ENCODE data around the gene CISD3.

DNA sequence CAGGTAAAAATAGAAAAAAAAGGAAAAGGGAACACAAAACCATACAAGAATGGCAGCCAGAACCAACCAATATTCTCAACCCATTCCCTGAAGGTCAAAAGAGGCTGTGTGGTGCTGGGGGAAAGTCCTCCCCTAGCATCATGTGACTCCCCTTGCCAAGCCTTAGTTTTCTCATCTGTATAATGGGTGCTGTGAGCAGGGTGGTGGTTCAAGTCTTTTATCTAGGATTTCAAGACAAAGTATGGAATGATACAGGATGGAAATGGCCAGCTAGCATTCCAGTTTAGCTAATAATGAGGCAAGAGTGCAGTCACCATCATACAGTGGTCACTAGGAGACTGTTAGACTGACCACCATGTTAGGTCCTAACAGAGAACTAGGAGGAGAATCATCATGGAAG lies 43.1 kb downstream of the CISD3 start:
- TF ChIP-seq, protein P1, sequence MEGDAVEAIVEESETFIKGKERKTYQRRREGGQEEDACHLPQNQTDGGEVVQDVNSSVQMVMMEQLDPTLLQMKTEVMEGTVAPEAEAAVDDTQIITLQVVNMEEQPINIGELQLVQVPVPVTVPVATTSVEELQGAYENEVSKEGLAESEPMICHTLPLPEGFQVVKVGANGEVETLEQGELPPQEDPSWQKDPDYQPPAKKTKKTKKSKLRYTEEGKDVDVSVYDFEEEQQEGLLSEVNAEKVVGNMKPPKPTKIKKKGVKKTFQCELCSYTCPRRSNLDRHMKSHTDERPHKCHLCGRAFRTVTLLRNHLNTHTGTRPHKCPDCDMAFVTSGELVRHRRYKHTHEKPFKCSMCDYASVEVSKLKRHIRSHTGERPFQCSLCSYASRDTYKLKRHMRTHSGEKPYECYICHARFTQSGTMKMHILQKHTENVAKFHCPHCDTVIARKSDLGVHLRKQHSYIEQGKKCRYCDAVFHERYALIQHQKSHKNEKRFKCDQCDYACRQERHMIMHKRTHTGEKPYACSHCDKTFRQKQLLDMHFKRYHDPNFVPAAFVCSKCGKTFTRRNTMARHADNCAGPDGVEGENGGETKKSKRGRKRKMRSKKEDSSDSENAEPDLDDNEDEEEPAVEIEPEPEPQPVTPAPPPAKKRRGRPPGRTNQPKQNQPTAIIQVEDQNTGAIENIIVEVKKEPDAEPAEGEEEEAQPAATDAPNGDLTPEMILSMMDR (IDR thresholded peaks at IDR 0.05; ENCODE audit: low read depth, low read length, missing input control) = no peak
- TF ChIP-seq TAF1 (conservative IDR thresholded peaks at IDR 0.05) = no peak
- TF ChIP-seq, protein P2, sequence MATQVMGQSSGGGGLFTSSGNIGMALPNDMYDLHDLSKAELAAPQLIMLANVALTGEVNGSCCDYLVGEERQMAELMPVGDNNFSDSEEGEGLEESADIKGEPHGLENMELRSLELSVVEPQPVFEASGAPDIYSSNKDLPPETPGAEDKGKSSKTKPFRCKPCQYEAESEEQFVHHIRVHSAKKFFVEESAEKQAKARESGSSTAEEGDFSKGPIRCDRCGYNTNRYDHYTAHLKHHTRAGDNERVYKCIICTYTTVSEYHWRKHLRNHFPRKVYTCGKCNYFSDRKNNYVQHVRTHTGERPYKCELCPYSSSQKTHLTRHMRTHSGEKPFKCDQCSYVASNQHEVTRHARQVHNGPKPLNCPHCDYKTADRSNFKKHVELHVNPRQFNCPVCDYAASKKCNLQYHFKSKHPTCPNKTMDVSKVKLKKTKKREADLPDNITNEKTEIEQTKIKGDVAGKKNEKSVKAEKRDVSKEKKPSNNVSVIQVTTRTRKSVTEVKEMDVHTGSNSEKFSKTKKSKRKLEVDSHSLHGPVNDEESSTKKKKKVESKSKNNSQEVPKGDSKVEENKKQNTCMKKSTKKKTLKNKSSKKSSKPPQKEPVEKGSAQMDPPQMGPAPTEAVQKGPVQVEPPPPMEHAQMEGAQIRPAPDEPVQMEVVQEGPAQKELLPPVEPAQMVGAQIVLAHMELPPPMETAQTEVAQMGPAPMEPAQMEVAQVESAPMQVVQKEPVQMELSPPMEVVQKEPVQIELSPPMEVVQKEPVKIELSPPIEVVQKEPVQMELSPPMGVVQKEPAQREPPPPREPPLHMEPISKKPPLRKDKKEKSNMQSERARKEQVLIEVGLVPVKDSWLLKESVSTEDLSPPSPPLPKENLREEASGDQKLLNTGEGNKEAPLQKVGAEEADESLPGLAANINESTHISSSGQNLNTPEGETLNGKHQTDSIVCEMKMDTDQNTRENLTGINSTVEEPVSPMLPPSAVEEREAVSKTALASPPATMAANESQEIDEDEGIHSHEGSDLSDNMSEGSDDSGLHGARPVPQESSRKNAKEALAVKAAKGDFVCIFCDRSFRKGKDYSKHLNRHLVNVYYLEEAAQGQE (IDR thresholded peaks at IDR 0.05) = no peak
- TF ChIP-seq, protein P3, sequence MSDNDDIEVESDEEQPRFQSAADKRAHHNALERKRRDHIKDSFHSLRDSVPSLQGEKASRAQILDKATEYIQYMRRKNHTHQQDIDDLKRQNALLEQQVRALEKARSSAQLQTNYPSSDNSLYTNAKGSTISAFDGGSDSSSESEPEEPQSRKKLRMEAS (IDR thresholded peaks at IDR 0.05) = no peak
- no peak for TF ChIP-seq YY1 (IDR thresholded peaks at IDR 0.05)
- TF ChIP-seq GABPA (IDR thresholded peaks at IDR 0.05 in 1 of 2, conservative IDR thresholded peaks at IDR 0.05 in 1 of 2) = no peak
- no peak for TF ChIP-seq RAD21 (IDR thresholded peaks at IDR 0.05)
- TF ChIP-seq JUND (IDR thresholded peaks at IDR 0.05) = no peak
- TF ChIP-seq EGR1 (IDR thresholded peaks at IDR 0.05; ENCODE audit: low read depth in 2 of 2) = no peak
- TF ChIP-seq, protein P4, sequence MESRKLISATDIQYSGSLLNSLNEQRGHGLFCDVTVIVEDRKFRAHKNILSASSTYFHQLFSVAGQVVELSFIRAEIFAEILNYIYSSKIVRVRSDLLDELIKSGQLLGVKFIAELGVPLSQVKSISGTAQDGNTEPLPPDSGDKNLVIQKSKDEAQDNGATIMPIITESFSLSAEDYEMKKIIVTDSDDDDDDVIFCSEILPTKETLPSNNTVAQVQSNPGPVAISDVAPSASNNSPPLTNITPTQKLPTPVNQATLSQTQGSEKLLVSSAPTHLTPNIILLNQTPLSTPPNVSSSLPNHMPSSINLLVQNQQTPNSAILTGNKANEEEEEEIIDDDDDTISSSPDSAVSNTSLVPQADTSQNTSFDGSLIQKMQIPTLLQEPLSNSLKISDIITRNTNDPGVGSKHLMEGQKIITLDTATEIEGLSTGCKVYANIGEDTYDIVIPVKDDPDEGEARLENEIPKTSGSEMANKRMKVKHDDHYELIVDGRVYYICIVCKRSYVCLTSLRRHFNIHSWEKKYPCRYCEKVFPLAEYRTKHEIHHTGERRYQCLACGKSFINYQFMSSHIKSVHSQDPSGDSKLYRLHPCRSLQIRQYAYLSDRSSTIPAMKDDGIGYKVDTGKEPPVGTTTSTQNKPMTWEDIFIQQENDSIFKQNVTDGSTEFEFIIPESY (IDR thresholded peaks at IDR 0.05) = no peak

Data from liver (tissue), 3 donors.